OCI-LY3 (cell line): Measurements from ENCODE around the gene MCTS1.
"Not testable (repeated sequence)": the region's sequence is repeated elsewhere in the genome, so short reads cannot be mapped to it uniquely, and the experiment has no call there.

Experiments
- H2AFZ ChIP-seq: fragments of 200-600, 300-600 bp; shearing (Covaris generic); 2 replicates; pipeline ENCODE4 v1.6.0; 2014; ENCODE audit warnings: antibody characterized with exemption, low read depth, low read length
- H3K27ac ChIP-seq: fragments of 200-600, 300-600 bp; sonication (generic); 2 replicates; pipeline ENCODE4 v1.5.1; 2014; ENCODE audit warnings: mild to moderate bottlenecking, low read length, moderate library complexity, mixed read lengths
- H3K27me3 ChIP-seq: fragments of 200-600, 300-600 bp; sonication (generic); 2 replicates; pipeline ENCODE4 v1.6.1; 2014; ENCODE audit warnings: low read depth, low read length, mixed read lengths
- H3K36me3 ChIP-seq: fragments of 200-600, 300-600 bp; sonication (generic); replicated peaks from 2 replicates; pipeline ENCODE3; 2014; ENCODE audit warnings: low read depth, low read length, mixed read lengths
- H3K4me1 ChIP-seq: fragments of 300-600, 200-600 bp; sonication (generic); 2 replicates; pipeline ENCODE4 v1.6.1; 2014; ENCODE audit warnings: low read length, mixed read lengths
- H3K4me2 ChIP-seq: fragments of 200-600, 300-600 bp; sonication (generic); 2 replicates; pipeline ENCODE4 v1.6.1; 2014; ENCODE audit warnings: low read length, mixed read lengths
- H3K4me3 ChIP-seq: fragments of 300-600, 200-600 bp; sonication (generic); 2 replicates; pipeline ENCODE4 v1.5.1; 2014; ENCODE audit warnings: antibody characterized with exemption, mild to moderate bottlenecking, low read length, moderate library complexity
- H3K79me2 ChIP-seq: fragments of 300-600, 200-600 bp; shearing (Covaris generic); 2 replicates; pipeline ENCODE4 v1.6.1; 2014; ENCODE audit warnings: mild to moderate bottlenecking, low read length, mixed read lengths
- H3K9ac ChIP-seq: fragments of 300-600, 200-600 bp; shearing (Covaris generic); 2 replicates; pipeline ENCODE4 v1.6.0; 2014; ENCODE audit warnings: mild to moderate bottlenecking, low read length, moderate library complexity
- H3K9me3 ChIP-seq: fragments of 200-600, 300-600 bp; shearing (Covaris generic); 2 replicates; pipeline ENCODE4 v1.6.1; 2014; ENCODE audit warnings: low read length, mixed read lengths; ENCODE audit not compliant: insufficient read depth
- H4K20me1 ChIP-seq: fragments of 200-600, 300-600 bp; sonication (generic); 2 replicates; pipeline ENCODE4 v1.6.1; 2016; ENCODE audit warnings: low read length, mixed read lengths; ENCODE audit not compliant: insufficient read depth
- EZH2phosphoT487 ChIP-seq: fragments of 200-600 bp; shearing (Covaris generic); IDR thresholded peaks from 2 replicates; pipeline ENCODE4 v1.6.1; 2018; ENCODE audit warnings: antibody characterized with exemption, mixed run types, low read depth
- TF ChIP-seq, protein P1 (sequence below): fragments of 200-600, 300-600 bp; sonication (generic); IDR thresholded peaks from 2 replicates; pipeline ENCODE4 v1.5.1; 2014; ENCODE audit warnings: antibody characterized with exemption, low read length, low read depth

MCTS1 gene

DNA sequence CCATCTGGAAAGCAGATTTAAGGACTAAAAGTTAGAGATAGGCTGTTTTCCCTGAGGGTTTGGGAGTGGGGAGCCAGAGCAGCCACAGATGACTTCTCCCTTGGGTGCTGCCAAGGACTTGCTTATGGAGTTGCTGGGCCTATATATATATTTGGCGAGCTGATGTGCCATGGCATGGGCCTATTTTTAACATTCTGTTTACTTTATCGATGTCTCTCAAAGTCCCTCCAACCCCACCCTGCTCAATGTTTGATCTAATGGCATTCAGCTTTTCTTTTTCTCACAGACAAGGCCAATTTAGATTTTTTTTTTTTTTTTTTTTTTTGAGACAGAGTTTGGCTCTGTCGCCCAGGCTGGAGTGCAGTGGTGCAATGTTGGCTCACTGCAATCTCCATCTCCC is 37.1 kb upstream of the MCTS1 start:
- Histone ChIP-seq H3K36me3 (no peaks in the 10 kb centered on the region), H3K9ac (no peak overlapping the region), H2AFZ (no peak overlapping the region), H3K4me3 (no peak overlapping the region), H3K4me1 (peaks cover 14% of the 10 kb centered on the region), H4K20me1 (no peaks in the 10 kb centered on the region), H3K4me2 (no peak overlapping the region), H3K79me2 (no peaks in the 10 kb centered on the region), H3K27ac (no peak overlapping the region), H3K27me3 (no peaks in the 10 kb centered on the region), H3K9me3 (no peaks in the 10 kb centered on the region)
- TF ChIP-seq, protein P1, sequence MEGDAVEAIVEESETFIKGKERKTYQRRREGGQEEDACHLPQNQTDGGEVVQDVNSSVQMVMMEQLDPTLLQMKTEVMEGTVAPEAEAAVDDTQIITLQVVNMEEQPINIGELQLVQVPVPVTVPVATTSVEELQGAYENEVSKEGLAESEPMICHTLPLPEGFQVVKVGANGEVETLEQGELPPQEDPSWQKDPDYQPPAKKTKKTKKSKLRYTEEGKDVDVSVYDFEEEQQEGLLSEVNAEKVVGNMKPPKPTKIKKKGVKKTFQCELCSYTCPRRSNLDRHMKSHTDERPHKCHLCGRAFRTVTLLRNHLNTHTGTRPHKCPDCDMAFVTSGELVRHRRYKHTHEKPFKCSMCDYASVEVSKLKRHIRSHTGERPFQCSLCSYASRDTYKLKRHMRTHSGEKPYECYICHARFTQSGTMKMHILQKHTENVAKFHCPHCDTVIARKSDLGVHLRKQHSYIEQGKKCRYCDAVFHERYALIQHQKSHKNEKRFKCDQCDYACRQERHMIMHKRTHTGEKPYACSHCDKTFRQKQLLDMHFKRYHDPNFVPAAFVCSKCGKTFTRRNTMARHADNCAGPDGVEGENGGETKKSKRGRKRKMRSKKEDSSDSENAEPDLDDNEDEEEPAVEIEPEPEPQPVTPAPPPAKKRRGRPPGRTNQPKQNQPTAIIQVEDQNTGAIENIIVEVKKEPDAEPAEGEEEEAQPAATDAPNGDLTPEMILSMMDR, result no peak
- no peak for TF ChIP-seq EZH2phosphoT487

DNA sequence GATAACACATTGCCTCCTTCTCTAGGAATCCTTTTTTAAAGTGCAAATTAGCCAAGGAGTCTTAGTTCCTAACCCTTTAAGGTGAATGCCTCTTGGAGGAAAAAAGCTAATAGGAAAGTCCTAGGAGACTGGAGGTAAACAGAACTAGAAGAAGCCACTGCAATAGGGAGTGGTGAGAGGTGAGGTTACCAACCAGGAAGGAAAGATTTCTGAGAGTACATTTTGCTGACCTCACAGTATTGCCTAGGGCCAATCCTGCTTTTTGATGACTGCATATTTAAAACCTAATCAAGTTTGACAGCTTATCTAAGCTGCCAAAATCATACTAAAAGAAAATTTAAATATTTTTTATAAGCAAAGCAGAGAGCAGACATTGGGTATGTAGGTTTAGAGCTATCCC is 35.9 kb upstream of the MCTS1 start:
- H3K9me3 ChIP-seq, result no peaks in the 10 kb centered on the region
- TF ChIP-seq EZH2phosphoT487, result no peak
- TF ChIP-seq, protein P1, result no peak
- no peak overlapping the region for H3K9ac ChIP-seq
- H3K27ac ChIP-seq, result no peak overlapping the region
- no peak overlapping the region for H3K4me2 ChIP-seq
- no peak overlapping the region for H2AFZ ChIP-seq
- H3K27me3 ChIP-seq, result no peaks in the 10 kb centered on the region
- peaks cover 5% of the 10 kb centered on the region for H3K4me1 ChIP-seq
- no peaks in the 10 kb centered on the region for H3K36me3 ChIP-seq
- H4K20me1 ChIP-seq, result no peaks in the 10 kb centered on the region
- no peak overlapping the region for H3K4me3 ChIP-seq
- H3K79me2 ChIP-seq, result no peaks in the 10 kb centered on the region

DNA sequence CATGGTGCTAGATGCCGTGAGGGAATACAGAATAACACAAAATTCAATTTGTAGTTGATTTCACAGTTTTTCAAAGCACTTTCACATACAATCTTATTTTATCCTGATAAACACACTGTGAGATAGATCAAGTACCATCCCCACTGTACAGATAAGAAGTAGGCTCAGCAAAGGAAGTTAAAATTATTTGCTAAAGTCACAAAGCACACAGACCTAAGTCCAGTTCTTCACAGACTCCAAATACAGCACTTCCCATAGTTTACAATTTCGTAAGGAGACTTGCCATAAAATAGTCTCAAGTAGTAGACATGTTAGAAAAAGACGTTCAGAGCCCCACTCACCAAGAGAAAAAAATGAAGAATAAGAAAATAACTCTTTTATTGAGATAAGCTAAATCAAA is 35.3 kb upstream of the MCTS1 start:
- Histone ChIP-seq H3K79me2 (no peaks in the 10 kb centered on the region), H3K4me2 (no peak overlapping the region), H3K4me1 (peaks cover 5% of the 10 kb centered on the region), H4K20me1 (no peaks in the 10 kb centered on the region), H3K4me3 (no peak overlapping the region), H3K9me3 (no peaks in the 10 kb centered on the region), H3K27ac (no peak overlapping the region), H2AFZ (no peak overlapping the region), H3K27me3 (no peaks in the 10 kb centered on the region), H3K9ac (no peak overlapping the region), H3K36me3 (no peaks in the 10 kb centered on the region)
- TF ChIP-seq, protein P1, result no peak
- no peak for TF ChIP-seq EZH2phosphoT487

DNA sequence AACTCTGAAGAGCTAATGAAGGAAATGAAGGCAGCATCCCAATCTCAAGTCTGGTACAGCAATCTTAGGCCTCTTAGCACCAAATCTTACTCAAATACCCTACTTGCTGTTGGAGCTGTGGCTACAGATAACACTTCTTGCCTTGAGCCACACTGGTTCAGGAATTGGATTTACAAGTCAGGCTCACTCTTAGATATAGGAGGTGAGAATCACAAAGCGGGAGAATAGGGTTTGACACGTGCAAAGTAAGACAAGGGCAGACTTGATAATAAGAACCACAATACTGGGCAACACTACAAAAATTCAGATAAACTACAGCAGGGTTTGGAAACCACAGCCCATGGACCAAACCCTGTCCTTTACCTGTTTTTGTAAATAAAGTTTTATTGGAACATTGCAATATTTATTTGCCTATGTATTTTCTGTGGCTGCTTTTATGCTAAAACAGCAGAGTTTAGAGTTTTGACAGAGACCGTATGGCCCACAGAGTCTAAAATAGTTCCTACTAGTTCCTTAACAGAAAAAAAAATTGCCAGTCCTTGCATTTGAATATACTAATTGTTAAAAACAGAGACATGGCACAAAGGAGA is 33.8 kb upstream of the MCTS1 start:
- Histone ChIP-seq H3K36me3 (no peaks in the 10 kb centered on the region), H3K27me3 (no peaks in the 10 kb centered on the region), H3K9ac (no peak overlapping the region), H2AFZ (no peak overlapping the region), H3K9me3 (no peaks in the 10 kb centered on the region), H3K4me3 (no peak overlapping the region), H4K20me1 (no peaks in the 10 kb centered on the region), H3K4me1 (peaks cover under 1% of the 10 kb centered on the region), H3K27ac (no peak overlapping the region), H3K4me2 (no peak overlapping the region), H3K79me2 (no peaks in the 10 kb centered on the region)
- TF ChIP-seq, protein P1, result no peak
- no peak for TF ChIP-seq EZH2phosphoT487

DNA sequence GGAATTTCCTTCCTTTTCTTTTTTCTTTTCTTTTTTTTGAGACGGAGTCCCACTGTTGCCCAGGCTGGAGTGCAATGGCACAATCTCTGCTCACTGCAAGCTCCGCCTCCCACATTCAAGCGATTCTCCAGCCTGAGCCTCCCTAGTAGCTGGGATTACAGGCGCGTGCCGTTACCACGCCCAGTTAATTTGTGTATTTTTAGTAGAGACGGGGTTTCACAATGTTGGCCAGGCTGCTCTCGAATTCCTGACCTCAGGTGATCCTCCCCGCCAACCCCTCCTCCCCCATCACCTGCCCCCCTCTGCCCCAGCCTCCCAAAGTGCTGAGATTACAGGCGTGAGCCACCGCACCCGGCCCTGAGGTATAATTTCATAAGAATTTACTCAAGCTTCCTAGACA is 30.1 kb upstream of the MCTS1 start:
- H3K4me1 ChIP-seq, H3K36me3 ChIP-seq, H3K9me3 ChIP-seq, H3K27ac ChIP-seq, H3K4me3 ChIP-seq, H3K9ac ChIP-seq, H3K27me3 ChIP-seq, H3K4me2 ChIP-seq, H2AFZ ChIP-seq, H3K79me2 ChIP-seq, H4K20me1 ChIP-seq: not testable (repeated sequence)
